GM19372 (cell line): ENCODE measurements around the gene GFY.
"Not testable (repeated sequence)": the region's sequence is repeated elsewhere in the genome, so short reads cannot be mapped to it uniquely, and the experiment has no call there.

ENCODE experiments used
- ATAC-seq: cut with Tn5 transposase; IDR thresholded peaks from one replicate; pipeline ENCODE4 v1.9.1; 2021; ENCODE audit warnings: mild to moderate bottlenecking, low read depth, moderate library complexity; ENCODE audit not compliant: unreplicated experiment

GFY gene

GRCh38 chr19:49442354-49442753 lies 17.2 kb downstream of the GFY start:
- ATAC-seq = no peak

GRCh38 chr19:49442771-49443365 lies 17.7 kb downstream of the GFY start:
- ATAC-seq = no peak

- ATAC-seq = peak; percentile 80
These were observed 18.3 kb downstream of the GFY start for GRCh38 chr19:49443366-49444099.

- ATAC-seq = not testable (repeated sequence)
These were observed 19.0 kb downstream of the GFY start for GRCh38 chr19:49444100-49444700.

GRCh38 chr19:49445997-49446396 lies 20.8 kb downstream of the GFY start:
- no peak for ATAC-seq

- no peak for ATAC-seq
These were observed 22.6 kb downstream of the GFY start for GRCh38 chr19:49447485-49448431.

GRCh38 chr19:49448432-49448786 lies 23.2 kb downstream of the GFY start:
- ATAC-seq = no peak

- ATAC-seq = no peak
These were observed 25.2 kb downstream of the GFY start for GRCh38 chr19:49450405-49450804.

- ATAC-seq = peak; percentile 50
These were observed 26.4 kb downstream of the GFY start, which contains the start of gene PIH1D1 for GRCh38 chr19:49451430-49452181. TSS of gene PIH1D1 (minus strand) at chr19:49451814. CDS start at chr19:49451574, 240 bp downstream.

- peak; percentile 78 for ATAC-seq
These were observed 28.0 kb downstream of the GFY start, which contains the start of gene ALDH16A1 for GRCh38 chr19:49453013-49453756. TSS of gene ALDH16A1 (plus strand) at chr19:49453225. CDS start at chr19:49453332, 107 bp downstream.

- ATAC-seq = no peak
These were observed 28.6 kb downstream of the GFY start for GRCh38 chr19:49453757-49454240.

- ATAC-seq = no peak
These were observed 30.6 kb downstream of the GFY start for GRCh38 chr19:49455773-49456172.

- ATAC-seq = no peak
These were observed 31.1 kb downstream of the GFY start for GRCh38 chr19:49456326-49456725.

GRCh38 chr19:49458567-49458903 lies 33.3 kb downstream of the GFY start:
- no peak for ATAC-seq

GRCh38 chr19:49459388-49459787 lies 34.2 kb downstream of the GFY start:
- ATAC-seq = no peak

GRCh38 chr19:49461130-49461529 lies 35.9 kb downstream of the GFY start:
- not testable (repeated sequence) for ATAC-seq

GRCh38 chr19:49461656-49462055 lies 36.5 kb downstream of the GFY start:
- no peak for ATAC-seq

- no peak for ATAC-seq
These were observed 37.3 kb downstream of the GFY start for GRCh38 chr19:49462492-49462891.
